HG02623 (cell line): ENCODE results near the gene KIF11.
A peak's percentile ranks its signal among the peaks of the same experiment; 100 is the strongest.
"Not testable (repeated sequence)": the region's sequence is repeated elsewhere in the genome, so short reads cannot be mapped to it uniquely, and the experiment has no call there.

Source experiments
- ATAC-seq: cut with Tn5 transposase; IDR thresholded peaks from one replicate; pipeline ENCODE4 v1.9.1; 2021; ENCODE audit warnings: moderate library complexity; ENCODE audit not compliant: unreplicated experiment

KIF11 gene

GRCh38 chr10:92592761-92593618 lies at the start of gene KIF11:
Gene KIF11 (plus strand): TSS chr10:92593130. CDS start chr10:92593376, 246 bp downstream.
- peak; percentile 73 for ATAC-seq

DNA sequence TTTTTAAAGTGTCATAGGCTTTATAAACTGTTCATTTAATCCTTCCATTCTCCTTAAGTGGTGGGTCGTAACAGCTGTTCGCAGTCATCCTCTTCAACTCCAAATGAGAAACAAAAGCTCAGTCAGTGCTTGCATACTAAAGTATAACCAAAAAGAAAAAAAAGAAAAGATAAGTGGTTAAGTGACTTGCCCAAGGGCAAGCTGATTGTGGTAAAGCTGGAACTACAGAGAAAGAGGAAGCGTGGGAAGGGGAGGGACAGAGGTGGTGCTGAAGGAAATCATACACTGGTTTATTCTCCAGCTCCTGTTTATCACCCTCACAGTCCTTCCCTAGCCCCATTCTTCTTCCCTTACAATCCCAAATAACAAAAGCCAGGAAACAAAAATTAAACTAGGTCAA lies 48.6 kb upstream of the KIF11 start:
- ATAC-seq, result no peak

GRCh38 chr10:92545556-92545955 lies 47.4 kb upstream of the KIF11 start:
- no peak for ATAC-seq

GRCh38 chr10:92547676-92548075 lies 45.3 kb upstream of the KIF11 start:
- ATAC-seq, result no peak

GRCh38 chr10:92550924-92551323 lies 42.0 kb upstream of the KIF11 start:
- no peak for ATAC-seq

GRCh38 chr10:92552310-92552709 lies 40.6 kb upstream of the KIF11 start:
- ATAC-seq, result no peak

- no peak for ATAC-seq
Measured at GRCh38 chr10:92553959-92554358, 39.0 kb upstream of the KIF11 start.

DNA sequence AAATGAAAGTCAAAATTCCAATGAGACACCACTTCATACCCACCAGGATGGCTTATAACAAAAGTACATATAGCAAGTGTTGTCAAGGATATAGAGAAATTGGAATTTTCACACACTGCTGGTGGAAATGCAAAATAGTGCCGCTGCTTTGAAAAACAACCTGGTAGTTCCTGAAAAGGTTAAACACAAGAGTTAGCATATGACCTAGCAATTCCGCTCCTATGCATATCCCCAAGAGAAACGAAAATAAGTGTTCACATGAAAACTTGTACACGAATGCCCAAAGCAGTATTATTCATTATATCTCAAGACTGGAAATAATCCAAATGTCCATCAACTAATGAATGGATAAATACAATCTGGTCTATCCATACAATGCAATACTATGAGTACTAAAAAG lies 33.9 kb upstream of the KIF11 start:
- no peak for ATAC-seq

DNA sequence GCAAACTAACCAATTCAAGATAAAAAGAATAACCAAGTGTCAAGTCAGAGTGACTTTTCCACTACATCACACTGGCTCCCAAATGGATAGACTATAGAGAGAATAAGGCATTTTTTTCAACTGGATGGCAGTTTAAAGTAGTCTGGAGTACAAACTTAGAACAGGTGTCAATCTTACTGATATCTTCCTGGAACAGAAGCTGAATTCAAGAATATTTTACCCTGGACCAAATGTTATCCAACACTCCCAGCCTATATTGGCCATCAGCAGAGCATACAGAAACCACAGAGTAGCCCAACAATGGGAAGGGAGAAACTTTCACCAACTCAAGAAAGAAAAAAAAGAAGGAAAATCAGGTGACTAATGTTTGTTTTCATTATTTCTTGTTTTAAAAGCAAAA lies 30.5 kb upstream of the KIF11 start:
- no peak for ATAC-seq

- no peak for ATAC-seq
Measured at GRCh38 chr10:92567952-92568600, 24.9 kb upstream of the KIF11 start.

DNA sequence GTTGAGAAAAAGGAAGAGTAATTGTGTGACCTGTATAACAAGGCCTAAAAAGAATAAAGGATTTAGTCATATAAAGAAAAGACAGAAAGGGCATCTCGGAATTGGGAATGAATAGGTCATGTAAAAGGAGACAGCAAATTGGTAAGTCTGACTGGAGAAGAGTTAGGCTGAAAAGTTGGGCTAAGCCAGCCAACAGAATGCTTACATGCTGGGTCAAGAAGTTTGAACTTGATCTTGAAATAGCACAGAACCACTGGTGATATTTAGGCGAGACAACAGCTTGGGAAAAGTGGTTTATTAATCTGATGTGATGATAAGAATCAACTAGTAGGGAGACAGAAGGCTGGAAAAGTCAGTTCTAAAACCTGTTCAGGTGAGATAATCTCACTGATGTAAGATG lies 23.9 kb upstream of the KIF11 start:
- no peak for ATAC-seq

- ATAC-seq, result not testable (repeated sequence)
Measured at GRCh38 chr10:92569663-92570062, 23.3 kb upstream of the KIF11 start.

DNA sequence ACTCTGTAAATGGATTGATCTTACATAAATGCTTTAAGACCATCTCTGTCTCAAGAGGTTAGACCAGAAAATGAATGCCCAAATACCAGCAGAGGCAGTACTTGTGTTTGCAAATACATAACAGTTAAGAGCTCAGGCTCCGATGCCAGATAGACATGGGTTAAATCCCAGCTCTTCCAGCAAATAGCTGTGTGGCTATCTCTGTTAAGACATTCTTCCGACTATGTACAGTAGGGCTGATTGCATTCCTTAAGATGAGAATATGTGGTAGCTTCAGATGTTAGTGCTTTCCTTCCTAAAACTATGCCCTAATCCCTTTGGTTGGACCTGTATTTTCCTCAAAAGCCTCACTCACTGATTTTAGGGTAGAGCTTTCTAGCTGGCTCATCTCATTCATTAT lies 21.3 kb upstream of the KIF11 start:
- no peak for ATAC-seq

GRCh38 chr10:92572362-92573090 lies 20.4 kb upstream of the KIF11 start:
- ATAC-seq, result no peak

GRCh38 chr10:92573091-92573797 lies 19.7 kb upstream of the KIF11 start:
- peak; percentile 22 for ATAC-seq

DNA sequence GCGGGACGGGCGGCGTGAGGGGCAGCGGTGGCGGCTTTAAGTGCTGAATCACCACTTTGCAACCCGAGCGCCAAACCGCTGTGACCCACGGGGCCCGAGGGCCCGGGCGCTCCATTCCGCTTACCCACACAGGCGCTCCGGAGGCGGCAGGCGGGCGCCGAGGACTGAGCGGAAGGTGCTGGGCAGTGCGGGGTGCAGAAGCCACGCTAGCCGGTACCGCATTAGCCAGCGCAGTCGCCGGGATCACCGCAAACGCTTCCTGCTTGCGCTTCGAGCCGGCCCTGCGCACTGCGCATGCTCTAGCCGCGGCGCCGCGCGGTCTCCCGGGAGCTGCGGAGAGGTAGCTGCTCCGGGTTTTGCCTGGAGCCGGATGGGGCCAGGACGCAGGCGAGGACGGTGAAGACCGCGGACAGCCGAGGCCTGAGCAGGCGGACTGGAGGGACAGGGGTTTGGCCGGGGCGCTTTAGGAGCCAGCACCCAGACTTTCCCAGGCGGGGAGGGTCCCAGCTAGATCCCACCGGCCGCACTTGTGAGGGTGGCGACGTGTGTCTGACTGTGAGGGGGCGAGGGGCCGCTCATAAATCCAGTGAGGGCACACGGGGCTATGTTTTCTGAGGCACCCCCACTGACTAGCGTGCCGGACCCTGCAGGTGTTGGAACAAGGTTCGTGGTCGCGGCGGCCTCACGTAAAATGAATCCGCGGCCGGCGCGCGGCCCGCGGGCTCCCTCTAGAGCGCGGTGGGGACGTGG lies 19.0 kb upstream of the KIF11 start, which contains the start of gene IDE:
Gene IDE, minus strand, starts transcription at position 296 of the 750 bp plus-strand sequence. Its CDS starts 74 bp downstream, at position 222.
- ATAC-seq, result peak; percentile 56

- ATAC-seq, result peak; percentile 6
Measured at GRCh38 chr10:92574548-92575261, 18.2 kb upstream of the KIF11 start.

- no peak for ATAC-seq
Measured at GRCh38 chr10:92575961-92576360, 17.0 kb upstream of the KIF11 start.

GRCh38 chr10:92582347-92582746 lies 10.6 kb upstream of the KIF11 start:
- not testable (repeated sequence) for ATAC-seq
